BLaER1 (cell line): Measurements from ENCODE around the gene PARD3.

Experiments used
- H3K27ac ChIP-seq: shearing (Covaris generic); formaldehyde crosslinking; 2 replicates; pipeline ENCODE4 v1.8.1; 2022
- H3K27me3 ChIP-seq: shearing (Covaris generic); formaldehyde crosslinking; 2 replicates; pipeline ENCODE4 v1.8.1; 2022
- H3K36me3 ChIP-seq: shearing (Covaris generic); formaldehyde crosslinking; 2 replicates; pipeline ENCODE4 v1.8.1; 2022
- H3K4me1 ChIP-seq: shearing (Covaris generic); formaldehyde crosslinking; 2 replicates; pipeline ENCODE4 v1.8.1; 2022
- H3K4me2 ChIP-seq: shearing (Covaris generic); formaldehyde crosslinking; 2 replicates; pipeline ENCODE4 v1.8.1; 2022
- H3K4me3 ChIP-seq: shearing (Covaris generic); formaldehyde crosslinking; 2 replicates; pipeline ENCODE4 v1.8.1; 2022
- H3K9ac ChIP-seq: shearing (Covaris generic); formaldehyde crosslinking; 2 replicates; pipeline ENCODE4 v1.8.1; 2022
- H3K9me3 ChIP-seq: shearing (Covaris generic); formaldehyde crosslinking; 2 replicates; pipeline ENCODE4 v1.8.1; 2022
- H4K20me1 ChIP-seq: shearing (Covaris generic); formaldehyde crosslinking; 2 replicates; pipeline ENCODE4 v1.8.1; 2022
- Cebpa-rat ChIP-seq: shearing (Covaris generic); IDR thresholded peaks from 2 replicates; pipeline ENCODE4 v1.8.1; 2022

PARD3 gene

DNA sequence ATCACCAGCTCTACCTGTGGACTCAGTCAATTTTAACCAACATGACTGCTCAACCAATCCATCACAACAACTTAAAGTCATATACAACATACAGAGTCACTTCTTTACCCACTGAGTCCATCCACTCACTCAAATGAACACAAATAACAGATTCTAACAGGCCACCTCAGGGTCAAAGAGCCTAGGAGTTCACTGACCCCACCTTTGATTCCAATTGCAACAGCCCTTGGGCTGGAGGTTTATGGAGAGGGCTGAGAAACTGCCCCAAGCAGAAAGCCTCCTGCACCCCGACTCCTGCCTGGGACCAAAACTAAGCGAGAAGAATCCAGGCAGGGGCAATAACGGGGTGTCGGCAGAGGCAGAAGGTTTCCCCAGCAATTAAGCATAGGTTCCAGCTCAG lies 263.8 kb downstream of the PARD3 start:
- H3K9ac ChIP-seq = no peak overlapping the region
- TF ChIP-seq Cebpa-rat = no peak
- H3K4me1 ChIP-seq = no peaks in the 10 kb centered on the region
- no peak overlapping the region for H3K27ac ChIP-seq
- no peak overlapping the region for H3K4me2 ChIP-seq
- no peak overlapping the region for H3K4me3 ChIP-seq
- H4K20me1 ChIP-seq = peaks cover 18% of the 10 kb centered on the region; the same call in 1 of the 2 replicates
- no peaks in the 10 kb centered on the region for H3K36me3 ChIP-seq
- H3K27me3 ChIP-seq = no peaks in the 10 kb centered on the region
- H3K9me3 ChIP-seq = no peaks in the 10 kb centered on the region

DNA sequence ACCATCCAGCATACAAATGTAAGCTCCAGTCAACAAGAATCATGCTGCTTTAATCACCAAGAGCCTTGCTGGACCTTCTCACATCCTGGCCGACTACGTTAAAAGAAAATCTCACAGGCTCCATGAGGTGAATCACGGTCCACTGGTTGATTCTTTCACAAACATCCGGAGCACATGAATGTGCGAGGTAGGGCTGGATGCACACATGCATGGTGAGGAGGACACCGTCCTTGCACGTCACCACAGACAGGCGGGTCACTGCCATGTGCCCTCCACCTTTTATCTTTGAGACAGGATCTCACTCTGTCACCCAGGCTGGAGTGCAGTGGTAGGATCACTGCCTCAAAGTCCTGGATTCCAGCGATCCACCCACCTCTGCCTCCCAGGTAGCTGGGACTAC lies 265.1 kb downstream of the PARD3 start:
- no peaks in the 10 kb centered on the region for H3K36me3 ChIP-seq
- no peaks in the 10 kb centered on the region for H3K4me1 ChIP-seq
- no peak overlapping the region for H3K9ac ChIP-seq
- H3K4me3 ChIP-seq = no peak overlapping the region
- no peaks in the 10 kb centered on the region for H3K9me3 ChIP-seq
- TF ChIP-seq Cebpa-rat = no peak
- H4K20me1 ChIP-seq = peaks cover 18% of the 10 kb centered on the region; the same call in 1 of the 2 replicates
- H3K27me3 ChIP-seq = no peaks in the 10 kb centered on the region
- H3K27ac ChIP-seq = no peak overlapping the region
- no peak overlapping the region for H3K4me2 ChIP-seq

DNA sequence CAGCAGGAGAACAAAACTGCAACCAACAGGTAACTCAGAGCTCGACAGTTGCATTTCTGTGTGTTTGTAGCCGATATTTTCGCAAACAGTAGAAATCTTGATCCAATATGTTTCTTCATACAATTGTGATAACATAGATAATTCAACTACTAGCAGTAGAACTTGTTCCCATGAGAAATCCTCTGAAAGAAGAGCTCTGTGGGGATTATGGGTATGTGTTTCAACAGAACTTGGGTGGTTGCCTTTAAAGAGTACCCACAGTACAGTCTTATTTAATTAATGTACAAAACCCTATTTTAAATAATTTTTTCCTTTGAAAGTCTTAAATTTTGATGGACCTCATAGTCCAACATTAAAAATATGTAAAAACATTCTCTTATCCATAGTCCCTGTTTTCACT lies 266.1 kb downstream of the PARD3 start:
- H3K36me3 ChIP-seq = no peaks in the 10 kb centered on the region
- H3K27me3 ChIP-seq = no peaks in the 10 kb centered on the region
- H4K20me1 ChIP-seq = peaks cover 18% of the 10 kb centered on the region; the same call in 1 of the 2 replicates
- no peaks in the 10 kb centered on the region for H3K9me3 ChIP-seq
- no peak overlapping the region for H3K9ac ChIP-seq
- TF ChIP-seq Cebpa-rat = no peak
- no peaks in the 10 kb centered on the region for H3K4me1 ChIP-seq
- no peak overlapping the region for H3K4me3 ChIP-seq
- H3K4me2 ChIP-seq = no peak overlapping the region
- no peak overlapping the region for H3K27ac ChIP-seq

DNA sequence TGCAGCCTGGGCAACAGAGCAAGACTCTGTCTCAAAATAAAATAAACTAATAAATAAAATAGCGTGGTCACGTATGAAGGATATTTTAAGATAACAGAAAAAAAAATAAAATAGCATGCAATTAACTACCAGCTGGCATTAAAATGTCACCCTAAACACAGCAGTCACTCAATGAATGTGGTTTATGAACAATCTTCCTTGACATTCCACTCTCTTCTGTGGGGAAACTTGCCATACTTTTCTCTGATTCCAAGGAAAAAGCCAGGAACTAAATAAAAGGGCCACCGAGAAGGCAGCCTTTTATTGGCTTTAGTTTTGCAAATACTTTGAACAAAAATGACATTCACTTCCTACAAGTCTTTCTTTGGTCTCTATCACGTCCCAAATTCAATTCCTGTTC lies 266.6 kb downstream of the PARD3 start:
- H3K9me3 ChIP-seq = no peaks in the 10 kb centered on the region
- no peak overlapping the region for H3K27ac ChIP-seq
- H3K9ac ChIP-seq = no peak overlapping the region
- no peak for TF ChIP-seq Cebpa-rat
- H3K4me1 ChIP-seq = no peaks in the 10 kb centered on the region
- no peaks in the 10 kb centered on the region for H3K36me3 ChIP-seq
- peaks cover 18% of the 10 kb centered on the region; the same call in 1 of the 2 replicates for H4K20me1 ChIP-seq
- H3K4me3 ChIP-seq = no peak overlapping the region
- no peaks in the 10 kb centered on the region for H3K27me3 ChIP-seq
- H3K4me2 ChIP-seq = no peak overlapping the region

DNA sequence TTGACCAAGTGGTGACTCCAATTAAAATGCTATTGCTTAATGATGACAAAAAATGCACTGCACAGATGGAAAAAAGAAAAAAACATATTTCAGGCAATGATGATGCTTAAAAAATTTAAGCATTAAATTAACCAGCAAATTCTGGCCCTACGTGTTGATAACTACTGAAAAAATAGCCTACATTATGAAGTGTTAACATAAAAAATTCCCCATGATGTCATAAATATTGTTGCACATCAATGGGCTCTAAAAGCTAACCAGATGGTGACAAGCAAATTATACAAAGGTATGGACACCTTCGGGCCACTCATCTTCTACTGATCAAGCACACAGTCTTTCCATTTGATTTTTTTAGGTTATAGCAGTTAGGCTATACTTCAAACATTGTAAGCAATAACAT lies 267.4 kb downstream of the PARD3 start:
- no peaks in the 10 kb centered on the region for H3K9me3 ChIP-seq
- H3K36me3 ChIP-seq = no peaks in the 10 kb centered on the region
- H3K4me1 ChIP-seq = no peaks in the 10 kb centered on the region
- no peak overlapping the region for H3K4me3 ChIP-seq
- no peak overlapping the region for H3K9ac ChIP-seq
- H3K27me3 ChIP-seq = no peaks in the 10 kb centered on the region
- no peak overlapping the region for H3K4me2 ChIP-seq
- H4K20me1 ChIP-seq = peaks cover 12% of the 10 kb centered on the region; the same call in 1 of the 2 replicates
- no peak overlapping the region for H3K27ac ChIP-seq
- TF ChIP-seq Cebpa-rat = no peak

DNA sequence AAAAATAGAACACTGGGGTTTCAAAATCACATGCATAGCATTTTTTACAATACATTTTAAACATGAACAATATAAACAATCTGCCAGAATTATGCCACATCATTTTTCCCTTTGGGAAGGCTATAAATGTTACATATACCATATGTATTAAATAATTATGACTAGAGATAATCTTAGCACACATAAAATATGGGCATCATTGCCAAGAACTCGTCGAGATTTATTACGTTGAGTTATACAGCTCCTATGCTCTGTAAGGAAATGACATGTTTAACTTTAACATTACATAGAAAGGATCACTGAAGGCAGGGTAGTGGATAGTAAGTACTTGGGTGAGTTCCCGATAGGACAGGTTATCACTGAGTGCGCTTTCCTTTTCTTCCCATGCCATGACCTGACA lies 267.8 kb downstream of the PARD3 start:
- Histone ChIP-seq H3K4me3 (no peak overlapping the region), H3K27ac (no peak overlapping the region), H3K4me2 (no peak overlapping the region)

DNA sequence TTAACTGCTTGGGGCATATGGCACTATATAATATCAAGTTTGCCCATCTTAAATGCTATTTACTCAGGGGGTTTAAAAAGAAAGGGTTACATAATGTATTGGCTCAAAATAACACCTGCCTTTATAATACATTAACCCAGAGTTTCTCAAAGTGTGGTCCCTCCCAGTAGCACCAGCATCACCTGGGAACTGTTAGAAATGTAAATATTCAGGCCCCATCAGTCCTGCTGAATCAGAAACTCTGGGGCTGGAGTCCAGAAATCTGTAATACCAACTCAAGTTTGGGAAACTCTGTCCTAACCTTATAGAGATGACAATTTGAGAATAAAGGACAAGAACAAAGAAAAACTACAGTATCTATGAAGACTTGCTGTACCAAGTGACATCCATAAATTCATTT lies 270.7 kb downstream of the PARD3 start:
- TF ChIP-seq Cebpa-rat = no peak
- H3K9me3 ChIP-seq = no peaks in the 10 kb centered on the region
- no peak overlapping the region for H3K9ac ChIP-seq
- H3K36me3 ChIP-seq = no peaks in the 10 kb centered on the region
- H3K27me3 ChIP-seq = no peaks in the 10 kb centered on the region
- H3K4me2 ChIP-seq = no peak overlapping the region
- H3K4me3 ChIP-seq = no peak overlapping the region
- H4K20me1 ChIP-seq = no peaks in the 10 kb centered on the region; the same call in 1 of the 2 replicates
- no peak overlapping the region for H3K27ac ChIP-seq
- H3K4me1 ChIP-seq = peaks cover 15% of the 10 kb centered on the region

More for the DNA sequence above, 267.8 kb downstream of the PARD3 start:
- Histone ChIP-seq H4K20me1 (peaks cover 12% of the 10 kb centered on the region; the same call in 1 of the 2 replicates), H3K27me3 (no peaks in the 10 kb centered on the region), H3K9me3 (no peaks in the 10 kb centered on the region), H3K4me1 (no peaks in the 10 kb centered on the region), H3K36me3 (no peaks in the 10 kb centered on the region), H3K9ac (no peak overlapping the region)
- TF ChIP-seq Cebpa-rat = no peak

DNA sequence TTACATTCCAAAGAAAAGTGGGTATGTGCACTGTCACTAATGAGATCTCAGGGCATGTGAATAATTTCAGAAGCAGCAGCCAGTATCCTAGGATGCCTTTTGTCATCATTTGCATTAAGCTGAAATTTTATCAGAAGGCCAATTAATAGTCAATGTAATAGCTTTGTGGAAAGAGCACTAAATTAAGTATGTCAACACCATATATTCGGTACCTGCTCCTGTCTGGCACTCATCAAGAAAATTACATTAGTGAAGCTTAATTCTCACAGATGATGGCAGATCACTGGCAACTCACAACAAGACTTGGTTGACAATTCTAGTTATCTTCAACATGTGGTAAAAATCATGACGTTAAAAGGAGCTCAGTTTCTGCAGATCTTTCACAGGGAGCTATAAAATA lies 271.4 kb downstream of the PARD3 start:
- TF ChIP-seq Cebpa-rat = no peak
- no peak overlapping the region for H3K4me3 ChIP-seq

DNA sequence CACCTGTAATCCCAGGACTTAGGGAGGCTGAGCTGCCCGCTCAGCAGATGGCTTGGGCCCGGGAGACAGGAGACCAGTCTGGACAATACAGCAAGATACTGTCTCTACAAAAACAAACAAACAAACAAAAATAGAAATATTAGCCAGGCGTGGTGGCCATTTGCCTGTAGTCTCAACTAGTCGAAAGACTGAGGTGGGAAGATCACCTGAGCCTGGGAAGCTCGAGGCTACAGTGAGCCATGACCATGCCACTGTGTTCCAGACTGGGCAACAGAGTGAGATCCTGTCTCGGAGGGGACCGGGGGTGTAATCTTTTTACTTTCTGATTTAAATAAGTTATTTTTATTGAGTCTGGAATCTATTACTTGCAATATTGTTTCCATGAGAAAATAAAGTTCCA lies 274.6 kb downstream of the PARD3 start:
- no peak for TF ChIP-seq Cebpa-rat

More for the DNA sequence above, 271.4 kb downstream of the PARD3 start:
- H4K20me1 ChIP-seq = no peaks in the 10 kb centered on the region; the same call in 1 of the 2 replicates
- no peak overlapping the region for H3K4me2 ChIP-seq
- H3K27ac ChIP-seq = no peak overlapping the region
- H3K27me3 ChIP-seq = no peaks in the 10 kb centered on the region
- H3K9me3 ChIP-seq = no peaks in the 10 kb centered on the region
- peaks cover 15% of the 10 kb centered on the region for H3K4me1 ChIP-seq
- no peak overlapping the region for H3K9ac ChIP-seq
- no peaks in the 10 kb centered on the region for H3K36me3 ChIP-seq

DNA sequence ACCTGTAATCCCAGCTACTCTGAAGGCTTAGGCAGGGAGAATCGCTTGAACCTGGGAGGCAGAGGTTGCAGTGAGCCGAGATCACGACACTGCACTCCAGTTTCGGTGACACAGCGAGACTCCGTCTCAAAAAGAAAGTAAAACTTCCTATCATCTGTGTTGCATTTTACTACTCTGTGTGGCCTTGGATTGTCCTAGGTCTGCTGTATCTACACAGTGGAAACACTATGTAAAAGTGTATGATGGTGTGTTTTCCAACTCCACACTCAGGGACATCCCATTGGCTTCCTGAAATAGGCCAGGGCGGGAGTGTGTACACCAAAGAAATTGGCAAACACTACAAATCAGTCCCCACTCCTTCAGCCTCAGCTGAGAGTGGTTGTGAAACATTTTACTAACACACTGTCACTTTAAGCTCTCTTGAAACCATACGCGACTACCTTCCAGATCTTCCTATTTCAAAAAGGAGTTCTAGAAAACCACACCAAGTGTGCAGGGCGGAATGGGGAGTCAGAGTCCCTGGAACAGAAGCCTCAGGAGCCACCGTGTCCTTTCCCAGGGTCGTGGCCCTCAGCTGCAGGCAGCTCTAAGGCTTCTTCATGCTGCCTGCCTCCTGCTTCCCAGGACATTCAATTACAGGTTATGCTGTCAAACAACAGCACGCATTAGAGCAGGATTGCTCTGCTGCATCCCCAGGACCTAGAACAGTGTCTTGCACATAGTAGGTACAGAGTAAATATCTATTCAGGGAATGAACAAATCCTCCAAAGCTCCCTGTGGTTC lies 275.4 kb downstream of the PARD3 start:
- no peak for TF ChIP-seq Cebpa-rat

More for the DNA sequence above, 274.6 kb downstream of the PARD3 start:
- Histone ChIP-seq H3K9ac (no peak overlapping the region), H3K27ac (no peak overlapping the region), H3K4me1 (peaks cover 30% of the 10 kb centered on the region), H4K20me1 (no peaks in the 10 kb centered on the region), H3K4me3 (no peak overlapping the region), H3K9me3 (no peaks in the 10 kb centered on the region), H3K4me2 (no peak overlapping the region), H3K36me3 (no peaks in the 10 kb centered on the region), H3K27me3 (no peaks in the 10 kb centered on the region)

More for the DNA sequence above, 275.4 kb downstream of the PARD3 start:
- Histone ChIP-seq H4K20me1 (no peaks in the 10 kb centered on the region), H3K4me1 (peaks cover 30% of the 10 kb centered on the region), H3K9ac (no peak overlapping the region), H3K36me3 (no peaks in the 10 kb centered on the region), H3K4me2 (no peak overlapping the region), H3K27ac (no peak overlapping the region), H3K27me3 (no peaks in the 10 kb centered on the region), H3K9me3 (no peaks in the 10 kb centered on the region), H3K4me3 (no peak overlapping the region)
